SKM-1 (cell line): ENCODE data around the gene AMN1.
"Not testable (repeated sequence)": the region's sequence is repeated elsewhere in the genome, so short reads cannot be mapped to it uniquely, and the experiment has no call there.

Experiments
- DNase-seq: peaks from one replicate; lab custom pipeline; 2025; ENCODE audit not compliant: unreplicated experiment; lab: John Stamatoyannopoulos, UW

AMN1 gene

GRCh38 chr12:31687101-31687527 lies 41.7 kb downstream of the AMN1 start:
- peak; percentile 75 for DNase-seq

DNA sequence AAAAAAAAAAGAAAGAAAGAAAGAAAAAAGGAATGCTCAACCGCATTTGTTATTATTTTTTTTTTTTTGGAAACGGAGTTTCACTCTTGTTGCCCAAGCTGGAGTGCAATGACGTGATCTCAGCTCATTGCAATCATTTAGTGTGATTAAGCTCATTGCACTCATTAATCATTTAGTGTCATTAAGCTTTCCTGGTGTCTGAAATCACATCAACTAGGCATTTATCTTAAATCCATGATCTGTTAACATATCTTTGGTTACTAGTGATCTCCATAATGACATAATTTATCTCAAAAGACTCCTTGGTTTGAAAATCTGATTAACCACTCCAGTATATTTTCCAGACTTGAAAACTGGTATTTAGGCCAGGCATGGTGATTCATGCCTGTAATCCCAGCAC lies 43.0 kb downstream of the AMN1 start:
- no peak for DNase-seq

- DNase-seq = peak; percentile 0
Observed at GRCh38 chr12:31682136-31682962, 46.5 kb downstream of the AMN1 start.

GRCh38 chr12:31672521-31672920 lies 56.3 kb downstream of the AMN1 start:
- no peak for DNase-seq

DNA sequence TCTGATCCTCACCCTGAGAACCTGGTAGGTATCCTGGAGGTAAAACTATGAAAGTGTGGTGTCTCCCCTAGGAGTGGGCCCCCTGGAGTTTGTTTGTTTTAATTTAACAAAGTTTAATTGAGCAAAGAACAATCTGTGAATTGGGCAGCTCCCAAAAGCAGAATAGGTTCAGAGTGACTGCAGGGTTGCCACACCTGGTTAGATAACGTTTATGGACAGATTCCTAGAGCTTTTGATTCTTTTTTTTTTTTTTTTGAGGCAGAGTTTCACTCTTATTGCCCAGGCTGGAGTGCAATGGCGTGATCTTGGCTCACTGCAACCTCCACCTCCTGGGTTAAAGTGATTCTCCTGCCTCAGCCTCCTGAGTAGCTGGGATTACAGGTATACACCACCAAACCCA lies 59.2 kb downstream of the AMN1 start:
- not testable (repeated sequence) for DNase-seq

DNA sequence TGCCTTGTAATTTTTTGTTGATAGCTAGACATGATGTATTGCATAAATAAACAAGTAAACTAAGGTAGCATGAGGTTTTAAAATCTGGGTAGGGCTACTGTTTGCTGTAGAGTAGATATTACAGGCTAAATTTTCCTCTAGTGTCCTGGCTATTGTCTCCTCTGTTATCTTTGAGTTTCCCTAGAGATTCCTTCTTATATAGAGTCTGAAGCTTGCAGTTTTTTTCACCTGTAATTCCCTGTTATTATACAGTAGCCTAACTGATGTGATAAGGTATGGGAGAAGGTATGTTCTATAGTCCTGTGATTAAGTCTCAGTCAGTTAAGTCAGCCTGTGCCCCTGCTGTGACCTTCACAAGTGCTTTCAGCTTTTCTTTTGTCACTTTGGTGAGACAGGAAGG lies 59.8 kb downstream of the AMN1 start:
- no peak for DNase-seq

DNA sequence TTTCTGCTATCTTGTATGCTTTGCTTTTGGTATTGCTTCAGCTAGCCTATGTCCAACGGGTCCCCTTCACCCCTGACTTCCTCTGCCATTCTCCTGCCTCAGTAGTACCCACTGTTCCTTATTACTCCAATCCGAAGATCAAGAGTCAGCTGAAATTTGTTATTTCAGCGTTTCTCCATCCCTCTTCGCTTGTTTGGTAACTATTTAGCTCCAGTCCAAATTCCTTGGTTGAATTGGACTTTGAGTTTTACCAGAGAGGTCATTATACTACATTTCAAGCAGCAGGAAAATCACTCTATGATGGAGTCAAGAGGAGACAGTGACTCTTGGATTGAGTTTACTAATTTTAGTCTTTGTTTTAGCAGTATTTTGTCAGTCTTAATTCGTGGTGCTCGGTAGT lies 64.8 kb downstream of the AMN1 start:
- DNase-seq = no peak

DNA sequence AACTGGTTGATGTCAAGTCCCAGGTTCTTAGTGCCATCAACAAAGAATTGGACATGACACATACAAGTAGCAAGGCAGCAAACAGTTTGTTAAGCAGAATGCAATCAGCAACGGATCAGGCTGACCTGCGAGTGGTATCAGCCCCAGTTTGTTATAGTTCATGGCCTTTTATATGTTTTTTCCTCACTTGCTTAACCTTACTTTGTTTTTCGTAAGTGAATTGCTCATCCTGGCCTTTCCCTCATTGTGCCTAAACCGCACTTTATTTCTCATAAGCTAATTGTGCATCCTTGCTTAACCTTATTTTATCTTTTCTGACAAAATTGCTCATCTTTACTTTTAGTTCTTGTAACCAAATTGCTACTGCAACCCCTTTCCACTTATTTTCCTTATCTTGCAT lies 65.2 kb downstream of the AMN1 start:
- no peak for DNase-seq

GRCh38 chr12:31662176-31662849 lies 66.5 kb downstream of the AMN1 start:
- DNase-seq = no peak

GRCh38 chr12:31659087-31659942 lies 69.5 kb downstream of the AMN1 start, which contains the start of gene ETFBKMT:
ETFBKMT (plus strand) TSS chr12:31659688; CDS start chr12:31661954, 2,266 bp downstream.
- DNase-seq = peak; percentile 72

DNA sequence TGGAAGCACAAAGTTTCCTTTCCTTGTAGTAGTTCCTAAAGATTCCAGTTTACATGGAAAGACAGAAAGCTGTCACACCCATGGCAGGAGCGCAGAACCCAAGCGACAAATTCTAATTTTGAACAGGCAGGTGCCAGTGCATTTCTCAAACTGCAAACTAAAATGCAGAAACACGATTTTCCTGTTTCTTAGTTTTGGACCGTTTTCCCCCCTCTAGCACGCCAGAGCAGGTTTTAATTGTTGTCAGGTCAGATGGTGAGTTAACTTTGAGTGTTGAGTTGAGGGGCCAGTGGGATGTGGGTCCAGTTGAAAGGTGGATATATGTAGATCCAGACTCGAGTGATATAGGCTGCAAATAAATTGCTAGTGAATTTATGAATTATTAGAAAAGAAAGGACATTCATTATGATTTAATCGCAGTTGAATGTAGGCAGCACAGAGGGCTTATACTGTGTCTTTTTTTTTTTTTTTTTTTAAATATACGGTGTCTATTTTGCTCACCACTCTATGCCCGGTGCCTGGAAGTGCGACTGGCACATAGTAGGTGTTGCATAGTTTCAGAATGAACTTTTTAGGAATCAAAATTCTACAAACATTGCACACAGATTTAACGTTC lies 70.2 kb downstream of the AMN1 start:
- no peak for DNase-seq

DNA sequence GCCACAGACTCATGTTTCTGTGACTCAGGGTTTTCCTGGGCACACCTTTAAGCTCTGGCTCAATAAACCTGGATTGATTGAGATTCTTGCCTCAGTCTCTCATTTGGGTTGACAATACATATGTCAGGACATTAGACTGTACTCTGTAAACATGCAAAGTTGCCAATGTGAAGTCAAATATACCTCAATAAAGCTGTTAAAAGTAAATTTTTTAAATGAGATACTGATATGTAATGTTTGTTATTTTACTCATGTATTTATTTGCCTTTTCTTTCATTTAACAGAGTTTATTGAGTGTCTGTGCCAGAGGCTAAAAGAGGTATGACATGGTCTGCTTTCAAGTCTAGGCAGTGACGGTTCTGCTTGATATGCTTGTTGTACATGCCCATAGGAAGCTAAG lies 73.0 kb downstream of the AMN1 start:
- no peak for DNase-seq

DNA sequence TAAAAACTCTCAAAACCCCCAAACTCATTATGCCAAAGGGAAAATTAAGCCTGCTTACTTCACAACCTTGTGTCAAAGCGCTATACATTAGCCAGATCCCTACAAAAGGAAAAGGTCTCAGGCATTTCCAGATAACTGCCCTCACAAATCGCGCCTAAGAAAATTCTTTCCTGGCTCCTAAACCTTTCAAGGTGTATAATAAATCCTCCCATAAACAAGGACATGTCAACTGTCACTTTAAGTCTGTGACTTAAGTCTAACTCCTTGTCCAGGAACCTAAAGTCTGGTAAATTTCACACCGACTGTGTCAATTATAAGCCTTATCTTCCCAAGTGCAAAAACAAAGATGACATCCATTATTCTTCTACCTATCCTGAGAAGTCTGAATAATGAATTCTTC lies 73.6 kb downstream of the AMN1 start:
- DNase-seq = no peak

GRCh38 chr12:31651893-31652521 lies 76.8 kb downstream of the AMN1 start:
- no peak for DNase-seq

- no peak for DNase-seq
Observed at GRCh38 chr12:31650918-31651317, 77.9 kb downstream of the AMN1 start.

DNA sequence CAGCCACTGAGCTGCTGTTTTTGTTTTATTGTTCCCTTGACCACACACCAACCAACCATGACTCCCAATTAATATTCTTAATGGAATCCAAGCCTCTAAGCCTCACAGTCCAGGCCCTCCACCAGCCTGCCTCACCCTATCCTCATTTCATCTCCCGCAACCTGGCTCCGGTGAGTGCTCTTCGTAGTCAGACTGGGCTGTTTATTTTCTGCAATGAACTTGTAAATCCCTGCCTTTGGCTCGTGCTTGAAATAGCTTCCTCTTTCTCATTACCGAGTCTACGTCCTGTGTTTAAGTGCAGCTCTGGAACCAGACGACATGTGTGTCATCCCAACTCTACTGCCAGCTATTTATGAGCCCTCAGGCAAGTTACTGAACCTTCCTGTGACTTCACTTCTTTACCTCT lies 81.7 kb downstream of the AMN1 start:
- DNase-seq = no peak

GRCh38 chr12:31645924-31646323 lies 82.9 kb downstream of the AMN1 start:
- no peak for DNase-seq

- no peak for DNase-seq
Observed at GRCh38 chr12:31644536-31644935, 84.3 kb downstream of the AMN1 start.

- no peak for DNase-seq
Observed at GRCh38 chr12:31641509-31642090, 87.2 kb downstream of the AMN1 start.

GRCh38 chr12:31634620-31635019 lies 94.2 kb downstream of the AMN1 start:
- DNase-seq = no peak
